ENCODE measurements around the gene SKIC2. TPM values are rescaled to one million over a fixed set of nuclear protein-coding genes. Genes with fewer than 3 reads are reported as not detected.

SKIC2 gene
- total and polyA plus RNA-seq, 2 of the 4 experiments (the other 2 are of a cell fraction): 30.6 to 46.0 TPM

DNA sequence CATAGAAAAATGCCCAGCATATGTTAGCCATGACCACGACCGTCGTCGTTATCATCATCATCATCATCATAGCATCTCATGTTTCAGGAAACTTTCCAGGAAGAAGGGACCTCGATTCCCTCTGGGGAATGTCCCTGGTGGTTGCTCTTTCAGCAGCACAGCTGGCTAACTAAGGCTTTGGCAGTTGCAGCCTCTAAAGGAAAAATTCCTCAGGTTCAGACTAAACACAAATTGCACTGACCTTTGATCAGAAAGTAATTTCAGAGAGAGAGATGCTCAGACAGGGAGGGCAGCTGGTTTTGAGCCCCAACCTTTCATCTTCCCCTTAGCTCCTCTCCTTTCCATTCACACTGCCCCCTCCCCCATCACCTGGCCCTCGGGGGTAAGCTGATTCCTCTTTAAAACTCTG, 18.7 kb upstream of the SKIC2 start:
- H3K56ac ChIP-seq (ENCODE audit: extremely low read depth, insufficient read depth, low read length): no peak overlapping the region; the same call in 1 of the 2 replicates
- H3K36me3 ChIP-seq (ENCODE audit: control insufficient read depth, insufficient read depth, low read length): no peaks in the 10 kb centered on the region
- ChIA-PET CTCF (interaction anchor here (0.6 to 1.3 kb wide), 5 partner anchors 12 to 144 kb away, joined by 3 to 5 read pairs (median 3); no protein-coding TSS in a partner anchor), POLR2A (ENCODE audit: unreplicated experiment) (no interaction called here)
- peak overlapping the region; percentile 76; the same call in 1 of the 2 replicates for H3K14ac ChIP-seq (replicated peaks; ENCODE audit: low read depth, low read length)
- H2AK9ac ChIP-seq (replicated peaks; ENCODE audit: low read depth, low read length, poor library complexity): peak overlapping the region; percentile 21
- no peak overlapping the region; the same call in 1 of the 2 replicates for H3K9ac ChIP-seq (ENCODE audit: low read depth, low read length)
- 0 out of 2 replicates have a peak overlapping the region, but pooled peaks have one; percentile 66 for H3K23ac ChIP-seq (ENCODE audit: low read depth, low read length)
- TF ChIP-seq FOS (IDR thresholded peaks at IDR 0.05; ENCODE audit: low read depth, low read length) (no peak), BHLHE40 (IDR thresholded peaks at IDR 0.05; ENCODE audit: low read depth, low read length) (no peak), SMC3 (IDR thresholded peaks at IDR 0.05; ENCODE audit: low read depth, low read length) (no peak), MXI1 (IDR thresholded peaks at IDR 0.05; ENCODE audit: borderline replicate concordance, low read depth, low read length) (no peak), MAZ (IDR thresholded peaks at IDR 0.05; ENCODE audit: borderline replicate concordance, low read depth, low read length) (no peak), CHD1 (IDR thresholded peaks at IDR 0.05; ENCODE audit: low read depth, low read length) (no peak), CEBPB (IDR thresholded peaks at IDR 0.05; ENCODE audit: low read depth, low read length) (no peak)
- TF ChIP-seq, protein P1, sequence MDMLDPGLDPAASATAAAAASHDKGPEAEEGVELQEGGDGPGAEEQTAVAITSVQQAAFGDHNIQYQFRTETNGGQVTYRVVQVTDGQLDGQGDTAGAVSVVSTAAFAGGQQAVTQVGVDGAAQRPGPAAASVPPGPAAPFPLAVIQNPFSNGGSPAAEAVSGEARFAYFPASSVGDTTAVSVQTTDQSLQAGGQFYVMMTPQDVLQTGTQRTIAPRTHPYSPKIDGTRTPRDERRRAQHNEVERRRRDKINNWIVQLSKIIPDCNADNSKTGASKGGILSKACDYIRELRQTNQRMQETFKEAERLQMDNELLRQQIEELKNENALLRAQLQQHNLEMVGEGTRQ (IDR thresholded peaks at IDR 0.05; ENCODE audit: low read depth, low read length): no peak
- H4K91ac ChIP-seq (ENCODE audit: insufficient read depth, low read depth, low read length): no peak overlapping the region
- in situ Hi-C loops (cut with MboI; ENCODE audit: low sequenced_read_pairs): loop anchor here (10.0 kb wide), 1 partner anchor 255 kb away; the partner anchor contains the start of gene LY6G5C
- H3K4me1 ChIP-seq (ENCODE audit: control insufficient read depth, insufficient read depth, low read length): peaks cover 11% of the 10 kb centered on the region
- H3K27me3 ChIP-seq (ENCODE audit: control insufficient read depth, insufficient read depth, low read length): no peaks in the 10 kb centered on the region
- BruUV-seq (replicated peaks): no TSS peak
- H4K20me1 ChIP-seq (ENCODE audit: insufficient read depth, low read length): no peaks in the 10 kb centered on the region
- intact Hi-C loops (cut with micrococcal nuclease): loop anchor here (2.0 kb wide), 1 partner anchor 13 kb away; the partner anchor contains the start of gene C2
- no peaks in the 10 kb centered on the region for H3K79me1 ChIP-seq (ENCODE audit: low read depth in 1 of 2, low read length in 2 of 2)
- no peak overlapping the region for H3K27ac ChIP-seq (ENCODE audit: insufficient read depth, low read length)
- H2AFZ ChIP-seq (replicated peaks; ENCODE audit: low read length, poor library complexity): peak overlapping the region; percentile 70
- H3K4me2 ChIP-seq (ENCODE audit: low read depth, low read length): peak overlapping the region; percentile 40
- H4K5ac ChIP-seq (ENCODE audit: low read depth, low read length): peak overlapping the region; percentile 8; the same call in 1 of the 2 replicates
- dilution Hi-C loops (cut with HindIII; ENCODE audit: low sequenced_read_pairs, unreplicated experiment): no loop called here
- no peaks in the 10 kb centered on the region for H3K9me3 ChIP-seq (ENCODE audit: control insufficient read depth, insufficient read depth, low read length)
- 0 out of 4 replicates have a peak overlapping the region, but pooled peaks of 1 of the 2 experiments have one; percentile 11 for H4K8ac ChIP-seq (ENCODE audit: low read depth in 2 of 2, low read length in 2 of 2)
- no peak overlapping the region for H2BK15ac ChIP-seq (ENCODE audit: low read depth, low read length)
- no peak overlapping the region for H2BK20ac ChIP-seq (ENCODE audit: low read depth, low read length)
- H2AK5ac ChIP-seq (ENCODE audit: low read depth, low read length): no peak overlapping the region
- H3K4ac ChIP-seq (ENCODE audit: low read depth, low read length): peak overlapping the region; percentile 27; the same call in 1 of the 2 replicates
- no peak overlapping the region for H3K18ac ChIP-seq (ENCODE audit: low read depth, low read length)
- H3K9me1 ChIP-seq (ENCODE audit: insufficient read depth, low read length): no peaks in the 10 kb centered on the region
- DNase-seq (peak; percentile 55), ATAC-seq (ENCODE audit: low read depth) (peak; percentile 76)
- no peak overlapping the region for H3K4me3 ChIP-seq (ENCODE audit: insufficient read depth, low read depth, low read length)
- peak overlapping the region; percentile 4 for H2BK5ac ChIP-seq (ENCODE audit: low read depth, low read length, poor library complexity, severe bottlenecking)
- WGBS, 2 experiments (ENCODE audit: extremely low coverage in 2 of 2, insufficient read length in 1 of 2): no CpG with 5 or more reads among the region's 6 CpGs
- H2BK120ac ChIP-seq (ENCODE audit: low read depth, low read length): no peak overlapping the region
